H9 (cell line): ENCODE measurements around the gene ALKBH2. TPM values are rescaled to one million over a fixed set of nuclear protein-coding genes. Genes with fewer than 3 reads are reported as not detected.

Experiments
- DNase-seq: peaks from one replicate; pipeline ENCODE4 v3.0.0-alpha.2; 2017
- H2AFZ ChIP-seq: one replicate; pipeline ENCODE4 v1.6.1; 2013; ENCODE audit warnings: mild to moderate bottlenecking, low read length, control low read depth, moderate library complexity
- H2AK5ac ChIP-seq: 2 replicates; pipeline ENCODE4 v1.6.1; 2013; ENCODE audit warnings: low read length, control low read depth, mixed read lengths; ENCODE audit not compliant: insufficient read length
- H2BK120ac ChIP-seq: one replicate; pipeline ENCODE4 v1.6.1; 2013; ENCODE audit warnings: low read depth, mild to moderate bottlenecking, low read length, control low read depth, inconsistent platforms; ENCODE audit not compliant: poor library complexity, severe bottlenecking
- H2BK12ac ChIP-seq: 2 replicates; pipeline ENCODE4 v1.6.1; 2013; ENCODE audit warnings: low read length, control low read depth, mixed read lengths, low read depth; ENCODE audit not compliant: insufficient read length
- H2BK15ac ChIP-seq: 2 replicates; pipeline ENCODE4 v1.6.1; 2013; ENCODE audit warnings: low read depth, low read length, control low read depth
- H2BK20ac ChIP-seq: one replicate; pipeline ENCODE4 v1.6.1; 2013; ENCODE audit warnings: low read depth, mild to moderate bottlenecking, low read length, control low read depth, inconsistent platforms; ENCODE audit not compliant: poor library complexity, severe bottlenecking
- H2BK5ac ChIP-seq: 2 replicates; pipeline ENCODE4 v1.6.1; 2013; ENCODE audit warnings: low read length, control low read depth, mixed read lengths; ENCODE audit not compliant: insufficient read length
- H3K14ac ChIP-seq: 2 replicates; pipeline ENCODE4 v1.6.1; 2013; ENCODE audit warnings: low read length, control low read depth; ENCODE audit not compliant: insufficient read depth
- H3K18ac ChIP-seq: 2 replicates; pipeline ENCODE4 v1.6.1; 2013; ENCODE audit warnings: low read depth, mild to moderate bottlenecking, mixed read lengths, low read length, control low read depth; ENCODE audit not compliant: insufficient read length
- H3K23ac ChIP-seq: 2 replicates; pipeline ENCODE4 v1.6.1; 2013; ENCODE audit warnings: low read length, control low read depth, mixed read lengths, low read depth; ENCODE audit not compliant: insufficient read length
- H3K23me2 ChIP-seq: 2 replicates; pipeline ENCODE4 v1.6.1; 2013; ENCODE audit warnings: low read depth, mild to moderate bottlenecking, mixed read lengths, low read length, control low read depth; ENCODE audit not compliant: insufficient read length, poor library complexity, severe bottlenecking
- H3K27ac ChIP-seq: 2 replicates; pipeline ENCODE4 v1.5.1; 2013; ENCODE audit warnings: low read length, control low read depth, mixed read lengths, low read depth; ENCODE audit not compliant: insufficient read length
- H3K27me3 ChIP-seq: 2 replicates; pipeline ENCODE4 v1.6.1; 2013; ENCODE audit warnings: low read length, control low read depth, inconsistent platforms; ENCODE audit not compliant: insufficient read depth
- H3K4ac ChIP-seq: 2 replicates; pipeline ENCODE4 v1.6.1; 2013; ENCODE audit warnings: low read depth, mild to moderate bottlenecking, control low read depth, inconsistent platforms, low read length, moderate library complexity
- H3K4me1 ChIP-seq: 2 replicates; pipeline ENCODE4 v1.6.1; 2013; ENCODE audit warnings: low read length, control low read depth, inconsistent platforms; ENCODE audit not compliant: insufficient read depth
- H3K4me2 ChIP-seq: 2 replicates; pipeline ENCODE4 v1.6.1; 2013; ENCODE audit warnings: low read length, control low read depth, mixed read lengths; ENCODE audit not compliant: insufficient read length, insufficient read depth
- H3K56ac ChIP-seq: 2 replicates; pipeline ENCODE4 v1.6.1; 2013; ENCODE audit warnings: low read depth, mild to moderate bottlenecking, mixed read lengths, low read length, control low read depth; ENCODE audit not compliant: insufficient read length
- H3K79me1 ChIP-seq: 2 replicates; pipeline ENCODE4 v1.6.1; 2013; ENCODE audit warnings: low read depth, mild to moderate bottlenecking, moderate library complexity, low read length, control low read depth, inconsistent platforms; ENCODE audit not compliant: insufficient read depth, poor library complexity, severe bottlenecking
- H3K79me2 ChIP-seq: 2 replicates; pipeline ENCODE4 v1.6.1; 2013; ENCODE audit warnings: low read length, control low read depth, inconsistent platforms; ENCODE audit not compliant: insufficient read depth
- H3K9ac ChIP-seq: 2 replicates; pipeline ENCODE4 v1.6.1; 2013; ENCODE audit warnings: low read length, control low read depth, mixed read lengths; ENCODE audit not compliant: insufficient read length; ENCODE audit errors: extremely low read depth
- H3K9me3 ChIP-seq: one replicate; pipeline ENCODE4 v1.6.1; 2013; ENCODE audit warnings: low read depth, low read length, inconsistent platforms; ENCODE audit not compliant: control insufficient read depth
- H3T11ph ChIP-seq: one replicate; pipeline ENCODE4 v1.6.1; 2013; ENCODE audit warnings: mild to moderate bottlenecking, low read length, control low read depth, inconsistent platforms
- H4K20me1 ChIP-seq: one replicate; pipeline ENCODE4 v1.6.1; 2013; ENCODE audit not compliant: control insufficient read depth, insufficient read length, insufficient read depth
- H4K5ac ChIP-seq: 2 replicates; pipeline ENCODE4 v1.6.1; 2013; ENCODE audit warnings: low read depth, mild to moderate bottlenecking, mixed read lengths, low read length, control low read depth; ENCODE audit not compliant: insufficient read length
- H4K8ac ChIP-seq: replicated peaks from 2 replicates; pipeline ENCODE4 v1.6.1; 2013; ENCODE audit warnings: low read length, control low read depth, mixed read lengths, low read depth; ENCODE audit not compliant: insufficient read length
- H4K91ac ChIP-seq: 2 replicates; pipeline ENCODE4 v1.6.1; 2013; ENCODE audit warnings: low read depth, mild to moderate bottlenecking, moderate library complexity, mixed read lengths, low read length, control low read depth; ENCODE audit not compliant: insufficient read length
- H3K27ac Mint-ChIP-seq, 3 experiments: 2 replicates in 2 of 3; 3 replicates in 1 of 3; pipeline ENCODE4 v1.8.0; 2020 to 2021; ENCODE audit warnings: mixed read lengths in 3 of 3, mild to moderate bottlenecking in 1 of 3, moderate library complexity in 1 of 3
- H3K27me3 Mint-ChIP-seq: 2 replicates; pipeline ENCODE4 v1.8.0; 2021; ENCODE audit warnings: low read depth, mild to moderate bottlenecking, moderate library complexity, mixed read lengths
- H3K36me3 Mint-ChIP-seq, 3 experiments: 2 replicates in 2 of 3; 3 replicates in 1 of 3; pipeline ENCODE4 v1.8.0; 2020 to 2021; ENCODE audit warnings: low read depth in 3 of 3, mixed read lengths in 3 of 3; ENCODE audit not compliant: insufficient read depth in 1 of 3
- H3K4me1 Mint-ChIP-seq, 2 experiments: 2 replicates each; pipeline ENCODE4 v1.8.0; 2020; ENCODE audit warnings: mixed read lengths in 2 of 2
- H3K4me3 Mint-ChIP-seq, 2 experiments: 2 replicates in 1 of 2; 3 replicates in 1 of 2; pipeline ENCODE4 v1.8.0; 2020 to 2021; ENCODE audit warnings: mild to moderate bottlenecking in 2 of 2, mixed read lengths in 2 of 2, moderate library complexity in 1 of 2
- H3K9me3 Mint-ChIP-seq, 2 experiments: 2 replicates in 1 of 2; 3 replicates in 1 of 2; pipeline ENCODE4 v1.8.0; 2020; ENCODE audit warnings: mild to moderate bottlenecking in 2 of 2, mixed read lengths in 2 of 2, moderate library complexity in 1 of 2
- WGBS: extraction: QIAGEN DNeasy Blood & Tissue Kit; methylation state at CpG from one replicate; pipeline ENCODE4 v1.1.7; 2013; ENCODE audit warnings: missing lambda C conversion rate, low lambda C conversion rate, mixed read lengths; ENCODE audit not compliant: insufficient read length; ENCODE audit errors: extremely low coverage; 5-methylcytosine and 5-hydroxymethylcytosine counted together
- total RNA-seq: library from RNA; stranded (reverse); gene quantifications from 2 replicates; pipeline ENCODE4 v1.2.1, GENCODE V29; 2021
- TF ChIP-seq, protein P1 (sequence below): fragments of 200-600 bp; sonication (generic); conservative IDR thresholded peaks from 3 replicates; pipeline ENCODE4 v1.8.0; 2021; ENCODE audit warnings: antibody characterized with exemption, mild to moderate bottlenecking

Gene ALKBH2
- total RNA-seq, 1 experiment from 2014 or later: 24.4 TPM

DNA sequence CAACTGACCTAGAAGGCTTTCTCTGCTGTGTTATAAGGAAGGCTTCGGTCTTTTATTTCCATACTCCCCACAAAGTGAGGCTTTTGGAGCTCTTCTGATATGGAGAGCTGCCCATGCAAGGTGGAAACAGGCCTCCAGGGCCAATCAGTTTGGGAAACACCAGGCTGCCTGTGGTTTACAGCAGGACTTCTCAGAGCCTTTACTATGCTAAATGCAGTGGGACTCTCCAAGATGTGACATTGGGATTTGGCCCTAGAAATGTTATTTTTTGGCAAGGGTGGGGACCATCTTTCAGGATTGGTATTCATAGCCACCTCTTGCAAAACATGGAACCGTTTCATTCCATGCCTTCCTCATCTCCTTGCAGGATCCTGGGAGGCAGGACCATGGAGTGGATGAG, 26.8 kb upstream of the ALKBH2 start:
- H3K27me3 ChIP-seq: no peaks in the 10 kb centered on the region
- no peaks in the 10 kb centered on the region for H3K23me2 ChIP-seq
- WGBS: no CpG with 5 or more reads among the region's 2 CpGs
- no peak overlapping the region for H3K23ac ChIP-seq
- no peak overlapping the region for H2BK15ac ChIP-seq
- no peak overlapping the region for H3K4me3 Mint-ChIP-seq
- DNase-seq: no peak
- TF ChIP-seq, protein P1, sequence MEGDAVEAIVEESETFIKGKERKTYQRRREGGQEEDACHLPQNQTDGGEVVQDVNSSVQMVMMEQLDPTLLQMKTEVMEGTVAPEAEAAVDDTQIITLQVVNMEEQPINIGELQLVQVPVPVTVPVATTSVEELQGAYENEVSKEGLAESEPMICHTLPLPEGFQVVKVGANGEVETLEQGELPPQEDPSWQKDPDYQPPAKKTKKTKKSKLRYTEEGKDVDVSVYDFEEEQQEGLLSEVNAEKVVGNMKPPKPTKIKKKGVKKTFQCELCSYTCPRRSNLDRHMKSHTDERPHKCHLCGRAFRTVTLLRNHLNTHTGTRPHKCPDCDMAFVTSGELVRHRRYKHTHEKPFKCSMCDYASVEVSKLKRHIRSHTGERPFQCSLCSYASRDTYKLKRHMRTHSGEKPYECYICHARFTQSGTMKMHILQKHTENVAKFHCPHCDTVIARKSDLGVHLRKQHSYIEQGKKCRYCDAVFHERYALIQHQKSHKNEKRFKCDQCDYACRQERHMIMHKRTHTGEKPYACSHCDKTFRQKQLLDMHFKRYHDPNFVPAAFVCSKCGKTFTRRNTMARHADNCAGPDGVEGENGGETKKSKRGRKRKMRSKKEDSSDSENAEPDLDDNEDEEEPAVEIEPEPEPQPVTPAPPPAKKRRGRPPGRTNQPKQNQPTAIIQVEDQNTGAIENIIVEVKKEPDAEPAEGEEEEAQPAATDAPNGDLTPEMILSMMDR: no peak
- no peak overlapping the region for H3K27ac ChIP-seq
- H2AFZ ChIP-seq: no peak overlapping the region
- no peak overlapping the region for H2BK120ac ChIP-seq
- no peak overlapping the region for H2BK12ac ChIP-seq
- H2BK5ac ChIP-seq: no peak overlapping the region
- no peaks in the 10 kb centered on the region for H3K9me3 ChIP-seq
- no peaks in the 10 kb centered on the region for H3K27me3 Mint-ChIP-seq
- no peak overlapping the region for H3K14ac ChIP-seq
- no peaks in the 10 kb centered on the region for H3K79me1 ChIP-seq
- no peak overlapping the region for H3K4ac ChIP-seq
- H3K9ac ChIP-seq: no peak overlapping the region
- H3K18ac ChIP-seq: no peak overlapping the region
- no peaks in the 10 kb centered on the region for H3K9me3 Mint-ChIP-seq
- no peak overlapping the region for H2AK5ac ChIP-seq
- H4K5ac ChIP-seq: no peak overlapping the region
- H3K4me2 ChIP-seq: no peak overlapping the region
- no peak overlapping the region for H4K91ac ChIP-seq
- peaks cover 13 to 15% of the 10 kb centered on the region in 2 experiments for H3K4me1 Mint-ChIP-seq
- no peak overlapping the region for H2BK20ac ChIP-seq
- H3K36me3 Mint-ChIP-seq: no peaks in the 10 kb centered on the region
- no peaks in the 10 kb centered on the region for H3K79me2 ChIP-seq
- H3T11ph ChIP-seq: no peak overlapping the region
- no peaks in the 10 kb centered on the region for H4K20me1 ChIP-seq
- peaks cover 4% of the 10 kb centered on the region; the same call in 1 of the 2 replicates for H3K4me1 ChIP-seq
- H4K8ac ChIP-seq: no peak overlapping the region
- no peak overlapping the region for H3K56ac ChIP-seq
- no peak overlapping the region for H3K27ac Mint-ChIP-seq
